HEK293 (cell line): ENCODE measurements around the gene HOXB1.

ENCODE experiments used
- BCL11A ChIP-seq: fragments of 450-650 bp; formaldehyde crosslinking; IDR thresholded peaks from 2 replicates; pipeline ENCODE4 v1.5.1; 2016; ENCODE audit warnings: low read depth, missing biosample characterization, missing genetic modification characterization
- EGR2 ChIP-seq: fragments of 450-650 bp; formaldehyde crosslinking; IDR thresholded peaks from 2 replicates; pipeline ENCODE4 v1.5.1; 2016; ENCODE audit warnings: low read depth, missing biosample characterization, missing genetic modification characterization
- GLIS1 ChIP-seq: fragments of 450-650 bp; formaldehyde crosslinking; IDR thresholded peaks from 2 replicates; pipeline ENCODE4 v1.5.1; 2016; ENCODE audit warnings: missing biosample characterization, missing genetic modification characterization
- GLIS2 ChIP-seq: fragments of 450-650 bp; formaldehyde crosslinking; IDR thresholded peaks from 2 replicates; pipeline ENCODE4 v1.5.1; 2016; ENCODE audit warnings: missing biosample characterization, missing genetic modification characterization
- HIC1 ChIP-seq: fragments of 450-650 bp; formaldehyde crosslinking; IDR thresholded peaks from 2 replicates; pipeline ENCODE4 v1.5.1; 2016; ENCODE audit warnings: missing biosample characterization, missing genetic modification characterization
- INSM2 ChIP-seq: fragments of 450-650 bp; formaldehyde crosslinking; IDR thresholded peaks from 2 replicates; pipeline ENCODE4 v1.5.1; 2016; ENCODE audit warnings: missing biosample characterization, missing genetic modification characterization
- KLF1 ChIP-seq: fragments of 450-650 bp; formaldehyde crosslinking; IDR thresholded peaks from 2 replicates; pipeline ENCODE4 v1.5.1; 2016; ENCODE audit warnings: missing biosample characterization, missing genetic modification characterization
- KLF8 ChIP-seq: fragments of 450-650 bp; formaldehyde crosslinking; IDR thresholded peaks from 2 replicates; pipeline ENCODE4 v1.5.1; 2016; ENCODE audit warnings: missing biosample characterization, missing genetic modification characterization
- KLF9 ChIP-seq: fragments of 450-650 bp; formaldehyde crosslinking; IDR thresholded peaks from 2 replicates; pipeline ENCODE4 v1.5.1; 2016; ENCODE audit warnings: missing biosample characterization, missing genetic modification characterization, low read depth
- MZF1 ChIP-seq: fragments of 450-650 bp; formaldehyde crosslinking; IDR thresholded peaks from 2 replicates; pipeline ENCODE4 v1.5.1; 2017; ENCODE audit warnings: missing biosample characterization, missing genetic modification characterization, borderline replicate concordance
- PBX3 ChIP-seq: sonication (generic); formaldehyde crosslinking; IDR thresholded peaks from 2 replicates; pipeline ENCODE4 v1.8.1; 2022; ENCODE audit warnings: mild to moderate bottlenecking, moderate library complexity, missing genetic modification reagents
- REPIN1 ChIP-seq: fragments of 450-650 bp; formaldehyde crosslinking; IDR thresholded peaks from 2 replicates; pipeline ENCODE4 v1.5.1; 2017; ENCODE audit warnings: missing biosample characterization, missing genetic modification characterization, low read depth
- SALL2 ChIP-seq: fragments of 450-650 bp; formaldehyde crosslinking; IDR thresholded peaks from 2 replicates; pipeline ENCODE4 v1.5.0; 2017; ENCODE audit warnings: missing biosample characterization, mild to moderate bottlenecking, missing genetic modification characterization, borderline replicate concordance
- SETDB1 ChIP-seq: IDR thresholded peaks from one replicate; pipeline ENCODE4 v1.6.1; 2017; ENCODE audit warnings: mild to moderate bottlenecking, low read length, moderate library complexity, mixed read lengths; ENCODE audit not compliant: insufficient read length
- ZBTB20 ChIP-seq: fragments of 450-650 bp; formaldehyde crosslinking; IDR thresholded peaks from 2 replicates; pipeline ENCODE4 v1.5.1; 2016; ENCODE audit warnings: missing biosample characterization, missing genetic modification characterization
- ZFP69B ChIP-seq: fragments of 450-650 bp; formaldehyde crosslinking; IDR thresholded peaks from 2 replicates; pipeline ENCODE4 v1.5.1; 2016; ENCODE audit warnings: missing biosample characterization, missing genetic modification characterization
- ZNF140 ChIP-seq: fragments of 450-650 bp; formaldehyde crosslinking; IDR thresholded peaks from 2 replicates; pipeline ENCODE4 v1.5.1; 2016; ENCODE audit warnings: missing biosample characterization, missing genetic modification characterization
- ZNF221 ChIP-seq: fragments of 450-650 bp; formaldehyde crosslinking; IDR thresholded peaks from 2 replicates; pipeline ENCODE4 v1.5.1; 2017; ENCODE audit warnings: missing biosample characterization, missing genetic modification characterization, borderline replicate concordance
- ZNF223 ChIP-seq: fragments of 450-650 bp; formaldehyde crosslinking; IDR thresholded peaks from 2 replicates; pipeline ENCODE4 v1.5.1; 2016; ENCODE audit warnings: missing biosample characterization, missing genetic modification characterization
- ZNF24 ChIP-seq: fragments of 450-650 bp; formaldehyde crosslinking; IDR thresholded peaks from 2 replicates; pipeline ENCODE4 v1.5.1; 2016; ENCODE audit warnings: missing biosample characterization, missing genetic modification characterization
- ZNF248 ChIP-seq: fragments of 450-650 bp; formaldehyde crosslinking; IDR thresholded peaks from 2 replicates; pipeline ENCODE4 v1.5.1; 2017; ENCODE audit warnings: missing biosample characterization, missing genetic modification characterization
- ZNF324 ChIP-seq: fragments of 450-650 bp; formaldehyde crosslinking; IDR thresholded peaks from 2 replicates; pipeline ENCODE4 v1.5.1; 2016; ENCODE audit warnings: missing biosample characterization, missing genetic modification characterization
- ZNF335 ChIP-seq: fragments of 450-650 bp; formaldehyde crosslinking; conservative IDR thresholded peaks from 2 replicates; pipeline ENCODE4 v1.5.1; 2016; ENCODE audit warnings: missing biosample characterization, missing genetic modification characterization
- ZNF398 ChIP-seq: fragments of 450-650 bp; formaldehyde crosslinking; IDR thresholded peaks from 2 replicates; pipeline ENCODE4 v1.5.1; 2017; ENCODE audit warnings: missing biosample characterization, missing genetic modification characterization
- ZNF416 ChIP-seq: fragments of 450-650 bp; formaldehyde crosslinking; IDR thresholded peaks from 2 replicates; pipeline ENCODE4 v1.5.1; 2016; ENCODE audit warnings: missing biosample characterization, missing genetic modification characterization
- ZNF426 ChIP-seq: fragments of 450-650 bp; formaldehyde crosslinking; IDR thresholded peaks from 2 replicates; pipeline ENCODE4 v1.5.1; 2017; ENCODE audit warnings: missing biosample characterization, missing genetic modification characterization, mild to moderate bottlenecking, inconsistent platforms, moderate library complexity
- ZNF501 ChIP-seq: fragments of 450-650 bp; formaldehyde crosslinking; IDR thresholded peaks from 2 replicates; pipeline ENCODE4 v1.5.1; 2016; ENCODE audit warnings: missing biosample characterization, missing genetic modification characterization
- ZNF585B ChIP-seq: fragments of 450-650 bp; formaldehyde crosslinking; IDR thresholded peaks from 2 replicates; pipeline ENCODE4 v1.5.1; 2016; ENCODE audit warnings: missing biosample characterization, missing genetic modification characterization
- ZNF670 ChIP-seq: fragments of 450-650 bp; formaldehyde crosslinking; IDR thresholded peaks from 2 replicates; pipeline ENCODE4 v1.5.1; 2016; ENCODE audit warnings: missing biosample characterization, missing genetic modification characterization, low read depth
- ZNF707 ChIP-seq: fragments of 450-650 bp; formaldehyde crosslinking; IDR thresholded peaks from 2 replicates; pipeline ENCODE4 v1.5.1; 2016; ENCODE audit warnings: missing biosample characterization, missing genetic modification characterization
- ZNF747 ChIP-seq: fragments of 450-650 bp; formaldehyde crosslinking; IDR thresholded peaks from 2 replicates; pipeline ENCODE4 v1.5.1; 2016; ENCODE audit warnings: missing biosample characterization, missing genetic modification characterization
- ZNF785 ChIP-seq: fragments of 450-650 bp; formaldehyde crosslinking; IDR thresholded peaks from 2 replicates; pipeline ENCODE4 v1.5.1; 2016; ENCODE audit warnings: missing biosample characterization, missing genetic modification characterization
- ZNF837 ChIP-seq: fragments of 450-650 bp; formaldehyde crosslinking; IDR thresholded peaks from 2 replicates; pipeline ENCODE4 v1.5.1; 2016; ENCODE audit warnings: missing biosample characterization, missing genetic modification characterization
- ZXDB ChIP-seq: fragments of 450-650 bp; formaldehyde crosslinking; IDR thresholded peaks from 2 replicates; pipeline ENCODE4 v1.5.1; 2016; ENCODE audit warnings: missing biosample characterization, missing genetic modification characterization

Gene HOXB1

GRCh38 chr17:48555258-48556228, 24.7 kb upstream of the HOXB1 start (continued):
- TF ChIP-seq HIC1 (tag by site-specific recombination) (no peak; the same call in 1 of the 2 replicates), KLF9 (tag by site-specific recombination) (no peak), PBX3 (no peak), SETDB1 (no peak), ZNF670 (no peak), ZNF501 (no peak), SALL2 (no peak), INSM2 (peak; percentile 31; the same call in 1 of the 2 replicates), BCL11A (tag by site-specific recombination) (no peak), ZNF140 (tag by site-specific recombination) (no peak), KLF1 (tag by site-specific recombination) (no peak), ZNF221 (tag by site-specific recombination) (no peak), ZNF585B (no peak), ZXDB (tag by site-specific recombination) (peak; percentile 33), ZNF324 (tag by site-specific recombination) (0 out of 2 replicates have a peak, but pooled peaks have one; percentile 25), ZNF747 (tag by site-specific recombination) (no peak), REPIN1 (no peak), ZNF248 (no peak), ZNF785 (tag by site-specific recombination) (no peak), GLIS2 (no peak), ZNF837 (no peak), ZNF707 (tag by site-specific recombination) (no peak), GLIS1 (tag by site-specific recombination) (no peak), ZNF398 (peak; percentile 88), ZBTB20 (no peak), EGR2 (tag by site-specific recombination) (no peak; the same call in 1 of the 2 replicates), ZNF223 (tag by site-specific recombination) (no peak), ZFP69B (tag by site-specific recombination) (no peak), KLF8 (peak; percentile 38; the same call in 1 of the 2 replicates), ZNF416 (tag by site-specific recombination) (no peak), ZNF24 (tag by site-specific recombination) (no peak), ZNF335 (tag by site-specific recombination) (peak; percentile 90), MZF1 (tag by site-specific recombination) (no peak; the same call in 1 of the 2 replicates), ZNF426 (no peak)
